ENCODE data around the gene ABCA8. TPM values are rescaled to one million over a fixed set of nuclear protein-coding genes. Genes with fewer than 3 reads are reported as not detected.

ABCA8 gene
- total RNA-seq, 1 donor from 2014 or later, result 4.5 TPM

DNA sequence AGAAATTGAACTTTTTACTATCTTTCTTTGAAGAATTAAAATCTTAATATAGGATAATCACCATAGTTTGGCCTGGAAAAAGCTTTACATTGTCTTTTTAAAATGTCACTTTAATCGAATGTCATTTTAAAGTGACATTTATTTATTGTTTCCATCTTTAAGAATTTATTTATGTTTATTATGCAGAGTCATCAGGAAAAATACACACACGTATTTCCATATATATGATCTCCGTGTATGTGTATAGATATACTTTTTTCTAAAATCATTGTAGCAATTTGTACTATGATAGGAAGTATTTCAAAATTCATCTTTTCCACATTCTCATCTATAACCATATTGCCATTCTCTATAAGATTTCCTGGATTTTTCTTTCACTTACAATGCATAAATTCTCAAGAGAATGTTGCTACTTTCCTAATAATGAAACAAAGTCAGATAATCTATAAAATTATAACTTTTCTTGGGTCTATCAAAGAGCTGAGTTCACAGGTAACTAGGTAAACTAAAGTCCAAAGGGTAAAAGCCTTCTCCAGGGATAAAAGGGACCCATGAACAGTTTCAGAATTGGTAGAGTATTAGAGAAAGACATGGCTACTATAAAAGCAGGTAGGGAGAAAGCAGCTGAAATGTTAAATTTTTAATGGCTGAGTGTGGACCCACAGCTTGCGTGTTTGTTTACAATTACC lies 11.9 kb downstream of the ABCA8 start:
- DNase-seq (ENCODE audit: low spot score in 2 of 2) (no peak), FAIRE-seq (no peak)

DNA sequence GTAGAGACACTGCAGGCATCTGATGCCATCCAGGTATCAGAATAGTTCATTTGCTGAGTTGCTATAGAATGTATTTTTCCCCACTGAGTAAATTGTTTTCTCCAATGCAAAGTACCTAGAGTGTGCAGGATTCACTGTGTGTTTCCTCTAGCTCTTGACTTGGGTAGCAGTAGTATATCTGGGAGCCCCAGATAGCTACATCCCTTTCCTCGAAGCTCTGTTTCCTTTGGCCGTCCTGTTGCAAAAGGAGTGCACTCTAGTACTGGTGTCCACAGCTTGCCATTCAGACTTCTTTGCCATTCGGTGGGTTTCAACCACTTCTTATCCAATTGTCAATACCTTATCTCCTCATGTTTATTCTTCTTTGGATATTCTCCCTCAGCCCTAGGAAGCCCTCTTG lies 12.8 kb downstream of the ABCA8 start:
- FAIRE-seq (no peak), DNase-seq (ENCODE audit: low spot score in 2 of 2) (no peak)

DNA sequence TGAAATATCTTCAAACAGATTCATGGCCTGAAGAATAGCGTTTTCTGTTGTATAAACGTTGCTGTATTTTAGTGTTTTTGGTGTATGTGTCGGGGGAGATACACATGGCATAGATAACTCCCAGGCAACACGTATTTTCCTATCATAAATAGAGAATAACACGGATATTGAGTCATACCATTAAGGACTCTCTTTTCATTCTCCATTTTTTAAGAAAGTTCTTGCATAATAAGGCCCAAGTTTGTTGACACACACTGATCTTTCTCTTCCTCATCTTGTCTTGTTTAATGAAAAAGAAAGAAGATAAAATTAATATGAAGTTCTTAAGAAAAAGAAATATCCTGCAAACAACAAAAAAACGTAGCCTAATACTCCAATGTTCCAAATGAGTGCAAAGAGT lies 13.4 kb downstream of the ABCA8 start:
- DNase-seq (ENCODE audit: low spot score in 2 of 2) (no peak), FAIRE-seq (no peak)

DNA sequence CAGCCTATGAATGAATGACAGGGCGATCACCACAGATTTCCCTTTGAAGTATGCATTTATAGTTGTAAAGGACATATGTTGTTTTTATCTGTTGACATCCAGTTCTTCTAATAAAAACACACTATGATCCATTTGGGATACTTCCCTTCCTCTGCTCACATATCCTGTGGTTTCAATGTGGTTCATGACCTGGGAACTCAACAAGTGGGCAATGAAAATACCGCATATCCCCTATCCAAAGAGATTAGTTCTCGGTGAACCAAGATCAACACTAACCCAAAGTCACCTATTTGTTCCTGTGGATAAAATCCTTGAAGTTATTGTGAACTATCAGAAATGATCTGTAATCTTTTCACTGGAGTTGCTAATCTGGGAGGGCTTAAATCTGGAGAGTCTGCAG lies 16.0 kb downstream of the ABCA8 start:
- DNase-seq (ENCODE audit: low spot score in 2 of 2) (no peak), FAIRE-seq (no peak)

DNA sequence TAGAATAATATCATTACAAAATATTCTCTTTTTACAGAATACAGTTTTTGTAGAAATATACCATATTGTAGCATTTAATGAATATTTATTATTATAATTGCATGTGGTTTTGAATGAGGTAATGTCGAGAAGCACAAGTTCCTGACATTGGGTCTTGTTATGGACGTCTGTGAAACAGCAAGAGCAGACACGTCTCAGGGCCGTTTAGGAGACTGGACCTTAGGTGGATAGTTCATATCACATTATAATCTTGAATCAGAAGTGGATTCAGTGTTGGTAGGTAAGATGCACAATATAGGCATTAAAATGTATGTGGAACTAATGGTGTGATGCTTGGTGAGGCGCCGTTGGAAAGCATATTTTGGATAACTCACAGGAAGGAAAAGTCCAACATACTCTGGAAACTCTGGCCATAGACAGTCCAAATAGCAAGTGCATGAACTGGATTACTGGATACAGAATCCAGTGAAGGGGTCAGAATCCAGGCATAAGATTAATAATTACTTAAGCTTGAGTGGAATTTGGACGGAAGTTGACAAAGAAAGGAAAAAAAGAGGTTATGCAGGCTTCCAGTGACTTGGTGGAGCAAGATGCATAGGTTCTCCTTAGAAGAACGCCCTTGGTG lies 17.2 kb downstream of the ABCA8 start:
- DNase-seq (ENCODE audit: low spot score in 2 of 2) (no peak), FAIRE-seq (no peak)

DNA sequence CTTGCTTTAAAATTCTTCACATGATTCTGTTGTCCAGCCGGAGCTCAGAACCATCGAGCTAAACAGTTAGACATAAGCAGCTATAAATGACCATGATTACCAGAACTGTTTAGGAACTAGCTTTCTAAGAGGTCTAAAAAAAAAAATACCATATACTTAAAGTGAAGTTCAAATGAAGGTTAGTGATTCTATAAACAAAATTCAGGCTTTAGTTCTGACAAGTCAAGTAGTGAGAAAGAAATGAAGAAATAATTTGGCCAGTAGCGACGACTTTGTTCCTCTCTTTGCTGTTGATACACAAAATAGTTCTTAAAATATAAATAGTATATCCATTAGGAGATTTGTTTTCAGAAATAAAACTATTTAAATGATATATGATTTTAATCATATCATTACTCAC lies 27.7 kb downstream of the ABCA8 start:
- DNase-seq (ENCODE audit: low spot score in 2 of 2) (no peak), FAIRE-seq (no peak)

DNA sequence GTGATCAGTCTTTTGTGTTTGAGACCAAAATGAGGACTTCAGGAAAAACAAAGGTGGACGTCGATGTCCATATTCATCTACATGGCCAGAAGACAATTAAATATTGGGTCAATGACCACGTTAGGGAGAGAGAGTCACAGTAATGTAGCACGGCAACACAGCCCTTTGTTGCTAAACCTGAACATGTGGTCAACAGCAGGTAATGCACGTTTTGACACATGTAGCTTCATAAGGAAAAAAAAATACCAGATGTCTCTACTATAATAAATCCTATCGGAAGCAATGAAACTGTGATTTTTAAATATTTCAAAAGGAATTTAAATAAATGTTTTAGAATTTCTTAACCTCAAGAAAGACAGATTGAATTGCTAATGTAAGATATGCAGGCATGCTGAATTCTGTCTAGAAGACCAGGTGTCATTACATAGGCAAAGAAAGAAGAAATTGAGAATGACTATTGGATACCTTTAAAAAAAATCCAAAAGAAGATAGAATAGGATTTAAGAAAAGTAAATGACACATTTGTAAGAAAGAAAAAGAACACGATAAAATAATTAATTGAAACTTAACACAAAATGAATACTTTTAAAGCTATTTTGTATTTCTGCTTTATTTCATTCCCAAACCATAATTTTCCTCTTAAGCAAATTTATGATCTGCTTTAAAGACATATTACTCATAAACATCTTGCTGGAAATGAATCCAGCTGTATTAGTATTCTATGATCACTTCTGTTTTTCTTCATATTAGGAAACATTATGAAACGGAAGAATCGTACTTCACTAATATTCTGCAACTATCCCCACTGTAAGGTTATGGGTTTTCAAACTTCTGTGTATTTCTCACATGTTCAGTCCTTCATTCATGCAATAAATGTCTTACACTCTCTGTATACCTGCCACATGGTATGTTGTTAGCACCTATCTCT lies 30.1 kb downstream of the ABCA8 start:
- no peak for DNase-seq (ENCODE audit: low spot score in 2 of 2)

DNA sequence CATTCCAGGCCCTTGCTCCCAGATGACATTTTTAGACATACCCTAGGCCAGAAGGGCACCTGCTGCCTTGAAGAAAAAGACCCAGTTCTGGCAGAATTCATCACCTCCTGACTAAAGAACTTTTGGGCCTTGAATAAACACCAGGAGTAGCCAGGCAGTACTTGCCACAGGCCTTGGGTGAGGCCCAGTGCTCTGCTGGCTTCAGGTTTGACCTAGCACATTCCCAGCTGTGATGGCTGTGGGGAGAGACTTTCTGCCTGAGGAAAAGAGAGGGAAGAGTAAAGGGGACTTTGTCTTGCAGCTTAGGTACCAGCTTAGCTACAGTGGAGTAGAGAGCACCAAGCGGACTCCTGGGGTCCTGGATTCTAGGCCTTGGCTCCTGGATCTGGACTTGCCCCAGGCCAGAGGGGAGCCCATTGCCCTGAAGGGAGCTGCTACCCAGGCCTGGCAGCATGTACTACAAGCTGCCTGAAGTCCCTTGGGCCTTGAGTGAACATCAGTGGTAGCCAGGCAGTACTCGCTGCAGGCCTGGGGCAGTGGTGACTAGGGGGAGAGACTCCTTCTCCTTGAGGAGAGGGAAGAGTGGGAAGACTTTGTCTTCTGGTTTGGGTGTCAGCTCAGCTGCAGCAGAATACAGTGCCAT lies 44.3 kb downstream of the ABCA8 start:
- DNase-seq (ENCODE audit: low spot score in 2 of 2) (no peak), FAIRE-seq (no peak)

More for the DNA sequence above, 30.1 kb downstream of the ABCA8 start:
- FAIRE-seq, result no peak

DNA sequence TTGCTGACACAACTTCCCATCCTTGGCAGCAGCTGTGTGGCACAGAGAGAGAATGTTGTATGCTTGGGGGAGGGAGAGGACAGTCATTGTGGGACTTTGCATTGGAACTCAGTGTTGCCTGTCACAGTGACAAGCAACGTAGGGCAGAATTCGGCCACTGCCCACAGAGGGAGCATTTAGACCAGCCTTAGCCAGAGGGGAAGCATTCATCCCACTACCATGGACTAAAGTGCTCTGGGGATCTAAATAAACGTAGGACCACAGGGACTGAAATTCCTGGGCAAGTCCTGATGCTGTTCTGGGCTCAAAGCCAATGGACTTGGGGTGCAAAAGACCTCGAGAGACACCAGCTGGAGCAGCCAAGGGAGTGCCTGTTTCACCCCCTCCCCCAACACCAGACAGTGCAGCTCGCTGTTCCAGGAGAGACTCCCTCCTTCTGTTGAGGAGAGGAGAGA lies 44.9 kb downstream of the ABCA8 start:
- FAIRE-seq (no peak), DNase-seq (ENCODE audit: low spot score in 2 of 2) (peak in 1 of 2 donors; percentile 3)

DNA sequence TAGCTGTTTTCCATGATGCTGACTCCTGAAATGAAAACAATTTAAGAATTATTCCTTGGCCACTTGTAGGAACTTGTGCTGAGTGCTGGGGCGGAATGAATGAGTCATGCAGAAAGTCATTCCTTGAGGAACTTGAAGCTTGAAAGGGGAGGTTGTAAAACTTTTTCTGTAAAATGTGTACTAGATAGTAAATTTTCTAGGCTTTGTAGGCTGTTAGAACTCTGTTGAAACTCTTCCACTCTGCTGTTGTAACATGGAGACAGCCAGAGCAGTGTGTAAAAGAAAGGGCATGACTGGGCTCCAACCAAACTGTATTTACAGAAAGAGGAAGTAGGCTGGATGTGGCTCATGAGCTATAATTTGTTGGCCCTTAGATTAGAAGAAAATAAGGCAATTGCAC lies 46.1 kb downstream of the ABCA8 start:
- FAIRE-seq, result no peak

DNA sequence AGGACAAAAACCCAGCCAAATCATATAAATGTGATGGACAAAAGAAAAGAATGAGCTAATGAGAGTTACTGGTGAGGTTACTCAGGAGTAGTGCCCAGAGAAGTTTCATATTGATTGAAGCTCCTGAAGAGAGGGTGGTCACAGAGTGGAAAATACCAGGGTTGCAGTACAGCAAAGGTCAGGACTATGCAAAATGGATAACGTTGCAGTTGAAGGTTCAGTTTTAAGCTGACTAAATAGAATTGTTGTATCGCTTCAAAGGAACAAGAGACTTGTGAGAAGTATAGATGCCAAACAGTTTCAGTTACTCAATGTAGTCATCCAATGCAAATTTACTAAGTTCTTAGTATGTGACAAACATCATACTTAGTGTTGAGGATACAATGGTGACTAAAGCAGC lies 47.1 kb downstream of the ABCA8 start:
- DNase-seq (ENCODE audit: low spot score in 2 of 2) (no peak), FAIRE-seq (no peak)

More for the DNA sequence above, 46.1 kb downstream of the ABCA8 start:
- DNase-seq (ENCODE audit: low spot score in 2 of 2), result peak in 1 of 2 donors; percentile 8

DNA sequence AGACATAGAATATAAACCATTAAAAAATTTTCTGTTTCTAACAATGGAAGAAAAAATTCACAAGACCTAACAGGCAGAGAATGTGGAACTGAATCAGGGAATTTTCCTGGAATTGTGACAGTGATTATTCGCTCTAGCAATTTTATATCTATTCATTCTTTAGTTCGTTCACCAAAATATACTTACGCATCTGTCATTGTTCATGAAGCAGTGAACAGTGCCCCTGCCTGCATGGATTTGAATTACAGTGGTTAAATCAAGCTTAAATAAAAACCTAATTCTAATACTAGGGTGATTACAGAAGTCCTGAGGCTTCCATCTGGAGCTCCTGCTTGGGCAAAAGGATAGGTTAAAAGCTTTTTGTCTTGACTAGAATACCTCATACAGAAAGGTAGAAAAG lies 48.6 kb downstream of the ABCA8 start:
- DNase-seq (ENCODE audit: low spot score in 2 of 2) (no peak), FAIRE-seq (no peak)

DNA sequence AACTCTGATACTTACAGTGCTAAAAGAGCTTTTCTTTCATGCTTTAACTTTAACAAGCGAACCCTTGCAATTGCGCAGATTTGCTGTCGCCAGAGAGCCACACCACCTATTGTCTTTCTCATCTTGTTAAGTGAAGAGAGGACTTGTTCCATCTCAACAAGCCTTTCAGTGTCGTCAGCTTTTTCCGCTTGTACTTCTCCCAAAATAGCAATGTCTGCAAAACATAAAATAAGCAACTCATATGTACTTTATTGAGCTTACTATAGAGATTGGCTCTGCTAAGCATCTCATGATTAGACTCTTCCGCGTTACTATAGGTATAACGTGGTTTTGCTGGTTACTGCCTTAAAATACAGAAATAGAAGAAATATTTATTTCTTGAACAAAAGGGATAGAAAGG lies 51.9 kb downstream of the ABCA8 start:
- FAIRE-seq (no peak), DNase-seq (ENCODE audit: low spot score in 2 of 2) (no peak)

DNA sequence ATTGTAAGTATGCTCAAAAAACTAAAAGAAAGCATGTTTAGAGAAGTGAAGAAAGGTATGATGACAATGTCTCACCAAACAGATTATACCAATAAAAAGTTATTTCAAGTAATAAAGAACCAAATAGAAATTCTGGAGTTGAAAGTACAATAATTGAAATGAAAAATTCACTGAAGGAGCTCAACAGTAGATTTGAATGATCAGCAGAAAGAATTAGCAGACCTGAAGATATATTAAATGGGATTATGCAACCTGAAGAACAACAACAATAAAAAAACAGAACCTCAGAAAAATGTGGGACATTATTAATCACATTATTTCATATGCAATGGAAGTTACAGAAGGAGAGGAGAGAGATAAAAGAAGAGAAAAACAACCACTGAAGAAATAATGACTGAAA lies 57.6 kb downstream of the ABCA8 start:
- FAIRE-seq (no peak), DNase-seq (ENCODE audit: low spot score in 2 of 2) (no peak)

DNA sequence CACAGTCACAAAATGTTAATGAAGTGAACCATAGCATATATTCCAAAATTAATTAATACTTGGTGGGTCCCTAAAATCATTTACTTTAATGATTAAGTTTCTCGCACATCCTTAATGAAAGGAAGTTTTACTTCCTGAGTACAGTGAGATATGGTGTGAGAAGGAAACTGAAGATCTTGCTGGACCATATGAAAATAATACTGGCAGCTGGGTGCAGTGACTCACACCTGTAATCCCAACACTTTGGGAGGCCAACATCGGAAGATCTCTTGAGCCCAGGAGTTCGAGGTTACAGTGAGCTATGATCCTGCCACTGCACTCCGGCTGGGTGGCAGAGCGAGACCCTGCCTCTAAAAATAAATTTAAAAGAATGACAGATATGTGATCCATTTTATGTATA lies 62.5 kb downstream of the ABCA8 start:
- DNase-seq (ENCODE audit: low spot score in 2 of 2) (no peak), FAIRE-seq (no peak)

DNA sequence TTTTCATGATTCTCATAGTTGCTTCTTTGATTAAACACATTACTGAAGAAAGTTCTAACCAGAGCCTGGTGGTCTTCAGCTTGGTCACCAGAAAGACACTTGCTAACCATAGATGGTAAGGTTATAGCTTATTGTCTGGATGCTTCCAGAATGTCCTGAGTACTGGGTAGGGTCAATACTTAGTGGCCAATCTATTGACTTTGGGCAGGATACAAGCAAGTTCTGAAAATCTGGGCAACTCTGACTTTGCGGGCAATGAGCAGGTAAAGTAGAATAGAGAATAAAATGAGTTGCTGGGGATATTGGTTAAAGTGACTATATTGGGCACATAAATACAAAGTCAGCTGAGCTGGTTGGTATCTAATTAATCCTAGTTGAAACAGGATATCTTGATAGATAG lies 63.0 kb downstream of the ABCA8 start:
- DNase-seq (ENCODE audit: low spot score in 2 of 2), result no peak
- no peak for FAIRE-seq

DNA sequence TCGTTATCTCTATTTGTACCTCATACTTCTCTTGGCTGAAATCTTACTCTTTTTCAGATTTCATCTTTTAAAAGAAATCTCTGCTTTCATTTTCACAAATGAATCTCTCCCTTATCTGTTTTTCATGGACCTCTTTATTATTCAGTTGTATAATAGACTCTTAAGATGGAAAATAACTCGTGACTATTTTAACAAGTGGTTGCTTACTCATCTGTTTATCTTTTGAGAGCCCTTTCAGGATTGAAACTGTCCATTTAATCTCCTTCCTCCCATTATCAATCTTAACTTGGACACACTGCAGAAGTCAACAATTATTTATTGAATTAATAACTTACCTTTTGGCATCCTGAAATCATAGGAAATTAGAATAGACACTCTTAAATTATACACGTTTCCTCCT lies 68.8 kb downstream of the ABCA8 start:
- no peak for DNase-seq (ENCODE audit: low spot score in 2 of 2)
- no peak for FAIRE-seq

DNA sequence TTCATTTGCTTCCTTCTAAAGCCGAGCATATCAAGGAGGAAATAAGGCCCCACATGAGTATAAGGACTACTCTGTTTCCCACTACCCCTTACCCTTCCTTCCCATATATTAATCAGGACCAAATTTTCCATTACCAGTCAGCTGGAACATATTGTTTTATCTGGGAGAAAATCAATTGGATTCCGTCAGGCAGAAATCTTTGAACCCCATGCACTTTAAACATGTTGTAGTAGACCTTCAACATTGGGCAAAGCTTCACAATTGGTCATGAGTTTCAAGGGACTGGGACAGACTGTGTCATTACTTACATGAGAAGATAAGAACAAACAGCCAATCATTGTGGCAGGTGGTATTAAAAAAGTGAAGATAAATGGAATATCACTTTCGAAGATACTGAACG lies 70.3 kb downstream of the ABCA8 start:
- DNase-seq (ENCODE audit: low spot score in 2 of 2) (no peak), FAIRE-seq (no peak)

DNA sequence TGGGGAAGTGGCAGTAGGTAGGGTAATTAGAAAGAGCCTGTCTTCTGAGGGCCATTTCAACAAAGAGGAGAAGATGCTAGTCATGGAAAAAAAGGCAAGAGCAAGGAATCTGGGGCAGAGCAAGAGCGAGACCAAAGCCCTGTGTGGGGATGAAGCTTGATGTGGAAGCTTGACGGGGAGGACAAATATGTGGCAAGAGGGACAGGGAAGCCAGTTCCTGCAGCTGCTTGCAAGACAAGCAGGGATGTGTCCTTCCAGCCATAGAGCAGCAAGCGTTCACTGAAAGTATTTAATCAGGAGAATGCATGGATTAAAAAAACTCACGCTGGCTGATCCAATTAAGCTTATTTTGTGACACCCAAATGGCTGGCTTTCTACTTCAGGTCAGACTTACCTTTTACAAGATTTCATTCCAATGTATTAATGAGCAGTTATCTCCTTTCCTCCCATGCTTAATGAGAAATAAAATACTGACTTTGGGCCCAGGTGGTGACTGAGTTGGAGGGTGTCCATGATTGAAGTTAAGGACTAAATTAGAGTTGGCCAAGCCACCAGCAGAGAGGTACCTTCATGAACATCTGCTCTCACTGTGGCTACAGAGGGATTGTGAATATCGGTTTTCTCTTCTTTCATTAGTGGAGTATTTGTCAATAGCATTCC lies 76.8 kb downstream of the ABCA8 start:
- FAIRE-seq (no peak), DNase-seq (ENCODE audit: low spot score in 2 of 2) (no peak)

DNA sequence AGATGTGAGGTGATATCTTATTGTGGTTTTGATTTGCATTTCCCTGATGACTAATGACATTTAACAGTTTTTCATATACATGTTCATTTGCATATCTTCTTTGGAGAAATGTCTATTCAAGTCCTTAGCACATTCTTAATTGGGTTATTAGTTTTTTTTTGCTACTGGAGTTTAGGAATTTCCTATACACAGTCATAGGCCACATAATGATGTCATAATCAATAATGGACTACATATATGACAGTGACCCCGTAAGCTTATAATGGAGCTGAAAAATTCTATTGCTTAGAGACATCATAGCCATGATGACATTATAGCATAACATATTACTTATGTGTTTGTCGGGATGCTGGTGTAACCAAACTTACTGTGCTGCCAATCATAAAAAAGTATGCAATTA lies 83.7 kb downstream of the ABCA8 start:
- DNase-seq (ENCODE audit: low spot score in 2 of 2) (no peak), FAIRE-seq (no peak)
